Activated CD4-positive, alpha-beta T cell treated with anti-CD3 and anti-CD28 coated beads, Interleukin-2, amount 10 ng/mL, durations not matched to agents 7 days and 5 days (primary cell): Measurements from ENCODE around the gene SFR1. TPM values are rescaled to one million over a fixed set of nuclear protein-coding genes. Genes with fewer than 3 reads are reported as not detected.
"Not testable (repeated sequence)": the region's sequence is repeated elsewhere in the genome, so short reads cannot be mapped to it uniquely, and the experiment has no call there.

Experiments
- CTCF ChIA-PET: fragments of 350-600 bp; sonication (Branson Sonifier 250); formaldehyde crosslinking; loops from one replicate; lab custom pipeline; 2021; ENCODE audit warnings: antibody characterized with exemption; lab: Charles Lee
- POLR2A ChIA-PET: fragments of 350-600 bp; sonication (Branson Sonifier 250); formaldehyde crosslinking; loops from one replicate; lab custom pipeline; 2021; ENCODE audit warnings: antibody characterized with exemption; lab: Charles Lee
- DNase-seq: peaks from one replicate; pipeline ENCODE4 v3.0.0-alpha.2; 2020
- H3K27ac Mint-ChIP-seq: one replicate; pipeline ENCODE4 v1.8.0; 2021; ENCODE audit warnings: mild to moderate bottlenecking, moderate library complexity, mixed read lengths
- H3K27me3 Mint-ChIP-seq: one replicate; pipeline ENCODE4 v1.8.0; 2021; ENCODE audit warnings: mixed read lengths
- H3K36me3 Mint-ChIP-seq: one replicate; pipeline ENCODE4 v1.8.0; 2021; ENCODE audit warnings: low read depth, mixed read lengths
- H3K4me1 Mint-ChIP-seq: one replicate; pipeline ENCODE4 v1.8.0; 2021; ENCODE audit warnings: mixed read lengths
- H3K4me3 Mint-ChIP-seq: one replicate; pipeline ENCODE4 v1.8.0; 2021; ENCODE audit warnings: mild to moderate bottlenecking, moderate library complexity, mixed read lengths
- H3K9me3 Mint-ChIP-seq: one replicate; pipeline ENCODE4 v1.8.0; 2021; ENCODE audit warnings: mixed read lengths
- total RNA-seq, 2 experiments: library from RNA; stranded (reverse); gene quantifications; one replicate each; pipeline ENCODE4 v1.2.3, GENCODE V29; 2021

Gene SFR1
- total RNA-seq, 2 experiments from 2014 or later = 13.6 to 16.1 TPM

DNA sequence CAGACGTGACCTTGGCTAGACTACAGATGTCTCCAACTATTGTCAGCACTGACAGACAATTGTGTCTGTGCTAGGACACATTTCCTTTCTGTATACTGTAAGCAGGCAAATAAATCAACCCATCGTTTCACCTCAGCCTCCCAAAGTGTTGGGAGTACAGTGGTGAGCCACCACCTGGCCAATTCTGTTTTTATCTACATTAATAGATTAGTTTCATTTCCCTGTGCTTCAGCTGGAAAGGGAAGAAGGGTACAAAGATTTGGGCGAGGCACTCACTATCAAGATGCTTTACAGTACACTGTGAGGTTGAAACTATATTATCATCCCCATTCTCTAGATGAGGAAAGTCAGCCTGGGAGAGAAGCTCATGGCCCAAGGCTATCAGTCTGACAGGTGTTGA lies 21.9 kb downstream of the SFR1 start:
- POLR2A ChIA-PET = no interaction called here
- Mint-ChIP-seq H3K4me3 (no peak overlapping the region), H3K27me3 (peaks cover 43% of the 10 kb centered on the region), H3K4me1 (no peaks in the 10 kb centered on the region), H3K27ac (no peak overlapping the region), H3K36me3 (no peaks in the 10 kb centered on the region), H3K9me3 (no peaks in the 10 kb centered on the region)
- CTCF ChIA-PET = interaction anchor here (1.2 kb wide), 1 partner anchor 22 kb away, joined by 3 read pairs; the partner anchor contains the start of gene SFR1
- no peak for DNase-seq

DNA sequence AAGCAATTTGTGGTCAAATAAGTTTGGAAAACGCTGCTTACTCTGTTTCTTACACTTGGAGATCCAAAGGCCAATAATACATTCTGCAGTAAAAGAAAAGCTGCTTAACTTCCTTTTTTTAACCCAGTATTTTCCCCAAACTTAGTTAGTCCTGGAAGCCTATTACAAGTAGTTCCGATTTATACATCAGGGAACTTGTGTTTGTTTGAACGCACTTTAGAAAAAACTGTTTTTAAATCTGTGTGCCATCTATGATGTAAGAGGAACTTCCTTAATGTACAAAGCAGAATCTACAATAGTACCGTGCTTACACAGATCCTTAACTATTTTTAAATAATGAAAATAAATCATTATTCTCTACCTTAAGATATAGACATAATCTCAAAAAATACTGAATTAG lies 23.0 kb downstream of the SFR1 start:
- H3K27me3 Mint-ChIP-seq = peaks cover 42% of the 10 kb centered on the region
- DNase-seq = no peak
- no peak overlapping the region for H3K4me3 Mint-ChIP-seq
- H3K36me3 Mint-ChIP-seq = no peaks in the 10 kb centered on the region
- no peaks in the 10 kb centered on the region for H3K4me1 Mint-ChIP-seq
- ChIA-PET POLR2A (interaction anchor here (0.6 to 0.7 kb wide), 2 partner anchors 126 to 534 kb away, joined by 3 to 8 read pairs; no protein-coding TSS in a partner anchor), CTCF (no interaction called here)
- no peak overlapping the region for H3K27ac Mint-ChIP-seq
- no peaks in the 10 kb centered on the region for H3K9me3 Mint-ChIP-seq

DNA sequence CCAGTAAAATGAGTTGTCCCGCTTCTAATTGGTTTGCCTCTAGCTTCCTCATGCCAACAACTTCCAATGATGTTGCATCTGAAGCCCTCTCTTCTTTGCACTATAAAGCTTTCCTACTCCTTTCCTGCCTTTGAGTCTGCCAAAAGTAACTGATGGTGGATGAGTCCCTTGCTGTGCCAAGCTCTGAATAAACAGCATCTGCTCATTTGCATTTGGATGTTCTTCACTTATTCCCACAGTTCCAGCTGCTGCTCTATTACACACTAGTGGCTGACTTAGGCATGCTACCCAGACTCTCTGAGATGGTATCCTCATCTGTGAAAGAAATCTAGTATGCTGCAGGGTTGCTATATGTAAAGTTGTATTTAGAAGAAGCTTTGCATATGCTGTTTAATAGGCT lies 24.9 kb downstream of the SFR1 start:
- H3K36me3 Mint-ChIP-seq = peaks cover under 1% of the 10 kb centered on the region
- no peak overlapping the region for H3K27ac Mint-ChIP-seq
- no peak for DNase-seq
- POLR2A ChIA-PET = interaction anchor here (0.6 kb wide), 1 partner anchor 239 kb away, joined by 9 read pairs; no protein-coding TSS in a partner anchor
- no peaks in the 10 kb centered on the region for H3K4me1 Mint-ChIP-seq
- peaks cover 47% of the 10 kb centered on the region for H3K27me3 Mint-ChIP-seq
- CTCF ChIA-PET = interaction anchor here (0.8 to 1.8 kb wide), 4 partner anchors 11 to 160 kb away, joined by 3 to 5 read pairs (median 4); partner anchors contain the start of gene SFR1
- H3K9me3 Mint-ChIP-seq = peaks cover 11% of the 10 kb centered on the region
- H3K4me3 Mint-ChIP-seq = no peak overlapping the region

DNA sequence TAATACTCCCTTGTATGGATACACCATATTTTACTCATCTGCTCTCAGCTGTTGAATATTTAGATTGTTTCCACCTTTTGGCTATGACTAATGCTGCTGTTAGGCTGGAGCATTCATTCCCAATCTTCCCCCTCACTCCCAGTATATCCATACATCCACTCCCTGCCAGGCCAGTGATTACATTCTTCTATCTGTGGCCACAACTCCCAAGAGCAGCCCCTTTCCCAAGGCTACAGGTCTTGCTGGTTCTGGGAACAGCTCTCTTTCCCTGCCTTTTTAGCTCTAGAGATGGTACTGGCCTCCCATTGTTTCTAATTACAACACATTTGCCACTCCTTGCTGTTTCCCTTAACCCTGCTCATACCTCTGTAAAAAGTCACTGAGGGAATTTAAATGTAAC lies 28.2 kb downstream of the SFR1 start:
- no peak overlapping the region for H3K27ac Mint-ChIP-seq
- H3K36me3 Mint-ChIP-seq = peaks cover 4% of the 10 kb centered on the region
- DNase-seq = no peak
- POLR2A ChIA-PET = no interaction called here
- CTCF ChIA-PET = no interaction called here
- peaks cover 41% of the 10 kb centered on the region for H3K27me3 Mint-ChIP-seq
- H3K9me3 Mint-ChIP-seq = peaks cover 27% of the 10 kb centered on the region
- no peak overlapping the region for H3K4me3 Mint-ChIP-seq
- no peaks in the 10 kb centered on the region for H3K4me1 Mint-ChIP-seq

DNA sequence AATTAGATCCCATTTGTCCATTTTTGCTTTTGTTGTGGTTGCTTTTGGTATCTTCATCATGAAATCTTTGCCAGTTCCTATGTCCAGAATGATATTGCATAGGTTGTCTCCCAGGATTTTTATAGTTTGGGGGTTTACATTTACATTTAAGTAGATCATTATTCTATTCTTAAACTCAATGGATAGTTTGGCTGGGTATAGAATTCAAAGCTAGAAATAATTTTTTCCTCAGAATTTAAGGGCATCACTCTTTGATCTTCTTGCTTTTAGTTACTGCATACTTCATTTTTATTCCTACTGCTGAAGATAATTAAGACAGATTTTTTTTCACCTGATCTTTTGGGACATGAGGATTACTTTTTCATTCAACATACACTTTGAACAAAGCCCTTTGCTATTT lies 29.8 kb downstream of the SFR1 start:
- Mint-ChIP-seq H3K36me3 (peaks cover 4% of the 10 kb centered on the region), H3K4me1 (no peaks in the 10 kb centered on the region), H3K27me3 (peaks cover 38% of the 10 kb centered on the region), H3K9me3 (peaks cover 27% of the 10 kb centered on the region), H3K27ac (no peak overlapping the region), H3K4me3 (no peak overlapping the region)
- CTCF ChIA-PET = interaction anchor here (1.0 kb wide), 1 partner anchor 44 kb away, joined by 3 read pairs; no protein-coding TSS in a partner anchor
- DNase-seq = no peak
- POLR2A ChIA-PET = no interaction called here

DNA sequence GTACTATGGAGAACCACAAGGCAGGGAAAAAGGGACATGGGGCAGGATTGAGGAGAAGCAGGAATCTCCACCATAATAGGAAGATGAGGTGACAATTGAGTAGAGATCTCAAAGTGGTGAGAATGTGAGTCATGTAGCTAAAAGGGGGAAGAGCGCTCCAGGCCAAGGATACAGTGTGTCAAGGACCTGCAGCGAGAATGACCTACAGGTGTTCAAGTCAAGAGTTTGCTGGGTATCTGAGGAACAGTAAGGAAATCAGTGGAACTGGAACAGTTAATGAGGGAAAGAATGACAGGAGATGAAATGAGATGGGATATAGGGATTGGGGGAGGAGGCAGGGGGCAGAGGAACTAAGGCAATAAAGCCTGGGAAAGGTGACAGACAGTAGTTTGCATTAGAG lies 33.6 kb downstream of the SFR1 start:
- no peaks in the 10 kb centered on the region for H3K4me1 Mint-ChIP-seq
- H3K4me3 Mint-ChIP-seq = no peak overlapping the region
- CTCF ChIA-PET = no interaction called here
- peaks cover 30% of the 10 kb centered on the region for H3K27me3 Mint-ChIP-seq
- peaks cover 27% of the 10 kb centered on the region for H3K9me3 Mint-ChIP-seq
- no peak for DNase-seq
- POLR2A ChIA-PET = no interaction called here
- H3K27ac Mint-ChIP-seq = no peak overlapping the region
- H3K36me3 Mint-ChIP-seq = peaks cover 4% of the 10 kb centered on the region

DNA sequence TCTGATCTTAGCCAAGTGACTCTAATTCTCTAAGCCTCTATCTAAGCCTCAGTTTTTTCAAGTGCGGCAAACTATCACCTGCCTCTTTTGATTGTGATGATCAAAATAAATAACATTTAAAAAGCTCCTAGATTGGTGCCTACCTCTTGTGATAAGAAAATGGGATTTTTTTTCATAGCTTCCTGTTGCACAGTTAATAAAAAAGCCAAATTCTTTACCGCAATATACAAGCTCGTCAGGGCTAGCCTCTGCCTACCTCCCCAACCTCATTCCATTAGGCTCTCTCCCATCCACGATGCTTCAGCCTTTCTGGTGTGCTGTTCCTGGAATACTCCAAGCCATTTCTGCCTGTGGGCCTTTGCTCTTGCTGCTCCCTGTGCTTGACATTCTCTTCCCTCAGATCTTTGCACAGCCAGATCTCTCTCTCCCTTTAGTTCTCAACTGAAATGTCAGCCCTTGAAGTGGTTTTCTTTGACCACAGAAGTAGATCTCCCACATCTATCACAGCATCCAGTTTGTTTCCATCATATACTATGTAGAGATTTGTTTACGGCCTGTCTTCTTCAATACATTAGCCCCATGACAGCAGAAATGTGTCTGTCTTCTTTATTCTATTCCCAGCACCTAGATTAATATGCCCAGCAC lies 48.8 kb downstream of the SFR1 start:
- ChIA-PET POLR2A (no interaction called here), CTCF (no interaction called here)
- Mint-ChIP-seq H3K36me3 (peaks cover 1% of the 10 kb centered on the region), H3K27ac (no peak overlapping the region), H3K4me1 (peaks cover 12% of the 10 kb centered on the region), H3K9me3 (peaks cover 7% of the 10 kb centered on the region), H3K27me3 (peaks cover 25% of the 10 kb centered on the region), H3K4me3 (no peak overlapping the region)
- peak; percentile 52 for DNase-seq

DNA sequence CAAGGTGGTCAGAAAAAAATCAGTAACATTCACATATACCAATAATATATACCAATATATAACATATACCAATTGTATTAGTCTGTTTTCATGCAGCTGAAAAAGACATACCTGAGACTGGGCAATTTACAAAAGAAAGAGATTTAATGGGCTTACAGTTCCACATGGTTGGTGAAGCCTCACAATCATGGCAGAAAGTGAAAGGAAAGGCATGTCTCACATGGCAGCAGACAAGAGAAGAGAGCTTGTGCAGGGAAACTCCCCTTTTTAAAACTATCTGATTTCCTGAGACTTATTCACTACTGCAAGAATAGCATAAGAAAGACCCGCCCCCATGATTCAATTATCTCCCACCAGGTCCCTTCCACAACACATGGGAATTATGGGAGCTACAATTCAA lies 52.2 kb downstream of the SFR1 start:
- H3K27ac Mint-ChIP-seq, H3K9me3 Mint-ChIP-seq, POLR2A ChIA-PET: not testable (repeated sequence)

More for the DNA sequence above, 52.2 kb downstream of the SFR1 start:
- H3K4me3 Mint-ChIP-seq, DNase-seq, CTCF ChIA-PET, H3K36me3 Mint-ChIP-seq: not testable (repeated sequence)
- Mint-ChIP-seq H3K27me3 (peaks cover 19% of the 10 kb centered on the region), H3K4me1 (peaks cover 12% of the 10 kb centered on the region)

Other genes with a start within 250 kb of the SFR1 start
- 10 to 100 TPM; 46.5 to 50.9 TPM for gene STN1, start 204.0 kb upstream of the SFR1 start, total RNA-seq
- 10 to 100 TPM; 31.5 to 32.4 TPM for gene SLK, start 155.0 kb upstream of the SFR1 start, total RNA-seq
- not detected for gene COL17A1, start 36.3 kb upstream of the SFR1 start, total RNA-seq
- not detected for gene CFAP43, start 110.2 kb downstream of the SFR1 start, total RNA-seq
- gene GSTO1, start 132.7 kb downstream of the SFR1 start, total RNA-seq = 100 to 1,000 TPM; 129 to 139 TPM
- gene GSTO2, start 147.0 kb downstream of the SFR1 start, total RNA-seq = 1 to 10 TPM in 1 of 2 experiments, under 1 TPM in 1; 0.81 to 1.3 TPM
- 10 to 100 TPM; 24.9 to 26.5 TPM for gene ITPRIP, start 216.3 kb downstream of the SFR1 start, total RNA-seq
- gene CFAP58, start 231.7 kb downstream of the SFR1 start, total RNA-seq = under 1 TPM; 0.22 to 0.27 TPM